GM21360 (cell line): Measurements from ENCODE around the gene DOCK10.

Experiments
- ATAC-seq: cut with Tn5 transposase; IDR thresholded peaks from one replicate; pipeline ENCODE4 v1.9.1; 2021; ENCODE audit warnings: mild to moderate bottlenecking, moderate library complexity; ENCODE audit not compliant: unreplicated experiment

The DOCK10 gene

GRCh38 chr2:224734949-224735348 lies 307.3 kb downstream of the DOCK10 start:
- ATAC-seq: no peak

GRCh38 chr2:224731665-224732064 lies 310.6 kb downstream of the DOCK10 start:
- ATAC-seq: no peak

- ATAC-seq: no peak
Measured at GRCh38 chr2:224729435-224729834, 312.8 kb downstream of the DOCK10 start.

GRCh38 chr2:224724331-224724730 lies 317.9 kb downstream of the DOCK10 start:
- ATAC-seq: no peak

GRCh38 chr2:224723586-224724217 lies 318.6 kb downstream of the DOCK10 start:
- no peak for ATAC-seq

GRCh38 chr2:224722770-224723169 lies 319.5 kb downstream of the DOCK10 start:
- ATAC-seq: no peak

GRCh38 chr2:224722250-224722649 lies 320.0 kb downstream of the DOCK10 start:
- no peak for ATAC-seq

- no peak for ATAC-seq
Measured at GRCh38 chr2:224716921-224717320, 325.3 kb downstream of the DOCK10 start.

GRCh38 chr2:224716201-224716600 lies 326.1 kb downstream of the DOCK10 start, which contains the start of gene CCDC195:
Gene CCDC195 (minus strand): TSS chr2:224716365. CDS start chr2:224716365, 0 bp downstream.
- no peak for ATAC-seq
